Measurements from ENCODE around the gene GIT2.

GRCh38 chr12:109961612-109962011 is 34.6 kb downstream of the GIT2 start:
- TF ChIP-seq CTCF (IDR thresholded peaks at IDR 0.05; ENCODE audit: poor library complexity), result no peak
- no peak for TF ChIP-seq EZH2 (IDR thresholded peaks at IDR 0.05; ENCODE audit: borderline replicate concordance)

Data from hepatocyte (in vitro differentiated cells).